ENCODE results near the gene ZSWIM8. TPM values are rescaled to one million over a fixed set of nuclear protein-coding genes. Genes with fewer than 3 reads are reported as not detected.

Gene ZSWIM8
- total and polyA plus RNA-seq, 2 of the 8 experiments (the other 6 are each of a cell fraction or from before 2014, with no cell fraction given) = 44.7 to 99.7 TPM

GRCh38 chr10:73743327-73743904 lies 42.0 kb upstream of the ZSWIM8 start:
- Histone ChIP-seq H3K18ac (ENCODE audit: extremely low read depth, low read length) (peak overlapping the region; percentile 89), H3K4ac (replicated peaks; ENCODE audit: insufficient read length, low read depth, low read length) (peak overlapping the region; percentile 85), H2BK20ac (ENCODE audit: low read length) (no peak overlapping the region), H2AFZ (ENCODE audit: low read length) (peak overlapping the region; percentile 68; the same call in 1 of the 2 replicates), H3K27ac (ENCODE audit: low read depth, low read length) (peak overlapping the region; percentile 93), H3K23ac (ENCODE audit: insufficient read length) (no peak overlapping the region), H3K27me3 (replicated peaks in 1 of 4; ENCODE audit: control insufficient read depth in 3 of 4, extremely low read depth in 1 of 4, insufficient read depth in 3 of 4, low read length in 3 of 4) (no peaks in the 10 kb centered on the region), H3K9me3 (ENCODE audit: insufficient read depth in 2 of 2, low read depth in 1 of 2, low read length in 1 of 2) (no peaks in the 10 kb centered on the region), H3K4me2 (ENCODE audit: insufficient read depth in 1 of 2, low read depth in 2 of 2, low read length in 2 of 2) (peak overlapping the region; percentile 49 to 86), H3K56ac (replicated peaks; ENCODE audit: insufficient read length, low read depth, low read length) (peak overlapping the region; percentile 66), H2BK12ac (ENCODE audit: low read depth, low read length) (0 out of 2 replicates have a peak overlapping the region, but pooled peaks have one; percentile 21), H2BK15ac (ENCODE audit: low read length) (no peak overlapping the region), H3K14ac (ENCODE audit: insufficient read length) (no peak overlapping the region), H4K20me1 (replicated peaks in 1 of 2; ENCODE audit: control insufficient read depth in 1 of 2, insufficient read depth in 2 of 2, low read length in 2 of 2) (no peaks in the 10 kb centered on the region), H2AK5ac (ENCODE audit: low read depth, low read length) (0 out of 2 replicates have a peak overlapping the region, but pooled peaks have one; percentile 19), H4K8ac (ENCODE audit: extremely low read depth, insufficient read depth, low read length) (peak overlapping the region; percentile 93; the same call in 1 of the 2 replicates), H3K4me3 (ENCODE audit: extremely low read depth in 1 of 4, insufficient read depth in 2 of 4, low read depth in 3 of 4, low read length in 4 of 4) (peak overlapping the region; percentile 69 to 92 (median 82)), H3K4me1 (replicated peaks in 1 of 4; ENCODE audit: control insufficient read depth in 3 of 4, insufficient read depth in 4 of 4, low read length in 3 of 4) (peaks cover 5 to 20% (median 10%) of the 10 kb centered on the region in 4 experiments; a peak in 6 of 7 replicates), H4K5ac (ENCODE audit: insufficient read length, low read depth, low read length) (peak overlapping the region; percentile 81), H3K36me3 (ENCODE audit: control insufficient read depth in 2 of 4, insufficient read depth in 4 of 4, low read length in 3 of 4) (peaks cover 0 to 8% (median 0%) of the 10 kb centered on the region in 4 experiments; a peak in 1 of 8 replicates), H3K23me2 (ENCODE audit: low read depth, low read length) (peaks cover 3% of the 10 kb centered on the region; the same call in 1 of the 2 replicates), H2BK5ac (ENCODE audit: low read depth, low read length) (peak overlapping the region; percentile 84), H3K79me2 (ENCODE audit: control insufficient read depth in 1 of 2, insufficient read depth in 2 of 2, low read length in 2 of 2) (peaks cover 0 to 15% of the 10 kb centered on the region in 2 experiments; a peak in 2 of 4 replicates), H4K91ac (replicated peaks; ENCODE audit: insufficient read length, low read length) (peak overlapping the region; percentile 95), H3K9ac (replicated peaks in 1 of 4; ENCODE audit: extremely low read depth in 1 of 4, low read depth in 3 of 4, low read length in 3 of 4) (peak overlapping the region; percentile 87 to 93 (median 92)), H2BK120ac (replicated peaks; ENCODE audit: low read depth, low read length) (peak overlapping the region; percentile 92), H3K79me1 (ENCODE audit: low read depth, low read length) (peaks cover 6% of the 10 kb centered on the region)
- TF ChIP-seq RAD21 (IDR thresholded peaks at IDR 0.05 in 1 of 2, conservative IDR thresholded peaks at IDR 0.05 in 1 of 2; ENCODE audit: low read depth in 2 of 2, low read length in 2 of 2) = no peak
- TF ChIP-seq PHF8 (conservative IDR thresholded peaks at IDR 0.05; ENCODE audit: low read depth, low read length) = no peak
- no peak for TF ChIP-seq KDM4A (IDR thresholded peaks at IDR 0.05; ENCODE audit: low read depth, low read length, severe bottlenecking)
- DNase-seq (ENCODE audit: low read depth in 1 of 2, low spot score in 2 of 2) (no peak), FAIRE-seq (no peak)
- ChIA-PET CTCF (ENCODE audit: partially characterized antibody) (interaction anchor here (0.7 to 1.3 kb wide), 3 partner anchors 13 to 214 kb away, joined by 3 read pairs; no protein-coding TSS in a partner anchor), POLR2A (ENCODE audit: partially characterized antibody) (interaction anchor here (0.7 to 7.0 kb wide), 22 partner anchors 10 to 490 kb away, joined by 3 to 124 read pairs (median 4); partner anchors contain the start of genes CHCHD1, SYNPO2L and ZSWIM8)
- 17% methylated on average over 6 of the region's 6 CpGs; no CpG with 5 or more reads in 1 of the 2 experiments for WGBS, 2 experiments (ENCODE audit: extremely low coverage in 1 of 2, insufficient coverage in 1 of 2, insufficient read length in 1 of 2, insufficient replicate concordance in 2 of 2, low coverage in 1 of 2, low lambda C conversion rate in 2 of 2, missing lambda C conversion rate in 1 of 2)
